ENCODE data around the gene PTPRJ.

DNA sequence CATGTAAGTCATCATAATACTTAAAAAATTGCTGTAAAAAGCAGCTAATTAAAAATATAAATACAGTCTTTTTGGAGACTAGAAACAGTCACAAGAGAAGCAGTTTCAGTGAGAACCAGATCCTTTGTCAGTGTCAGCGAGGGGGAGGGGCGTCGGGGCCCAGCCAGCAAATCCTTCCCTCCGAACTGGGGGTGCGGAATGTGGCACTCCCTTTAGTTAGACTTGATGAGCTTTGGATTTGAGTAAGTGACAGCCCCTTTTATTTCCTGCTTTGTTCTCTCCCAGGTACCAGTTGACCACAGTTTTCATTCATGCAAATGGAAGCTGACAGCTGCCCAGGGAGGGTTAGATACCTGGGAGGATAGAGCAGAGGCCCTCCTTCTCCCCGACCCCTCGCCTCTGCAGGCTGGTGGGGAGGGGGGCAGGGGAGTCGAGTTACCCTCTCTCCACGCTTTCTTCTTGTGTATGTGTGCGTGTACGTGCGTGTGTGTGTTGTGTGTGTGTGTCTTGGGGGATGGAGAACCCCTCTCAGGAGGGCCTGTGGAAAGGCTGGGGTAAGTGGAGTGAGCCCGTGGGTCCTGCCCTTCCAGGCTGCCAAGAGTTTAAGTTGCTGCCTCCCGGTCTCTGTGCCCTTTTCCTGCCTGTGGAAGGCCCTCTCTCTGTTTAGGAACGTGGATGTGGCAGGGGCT lies 38.3 kb downstream of the PTPRJ start:
- TF ChIP-seq CTCF (IDR thresholded peaks at IDR 0.05) = no peak
- TF ChIP-seq POLR2A (IDR thresholded peaks at IDR 0.05) = no peak

All from right lobe of liver (tissue), 4 donors.